Measurements from ENCODE around the gene COLEC12.

- TF ChIP-seq MYNN (tag by site-specific recombination; IDR thresholded peaks at IDR 0.05; ENCODE audit: borderline replicate concordance) = no peak
- no peak for TF ChIP-seq ZNF157 (tag by site-specific recombination; IDR thresholded peaks at IDR 0.05)
- no peak for TF ChIP-seq HOXA7 (CRISPR knock-in tag; IDR thresholded peaks at IDR 0.05; ENCODE audit: borderline replicate concordance)
- no peak for TF ChIP-seq ZBTB20 (tag by site-specific recombination; IDR thresholded peaks at IDR 0.05)
- TF ChIP-seq CTCF (tag by site-specific recombination; IDR thresholded peaks at IDR 0.05) = no peak
Measured at GRCh38 chr18:303607-304006, 196.9 kb downstream of the COLEC12 start.

Measured in HEK293 (cell line).